NT2/D1 (cell line): ENCODE data around the gene MTRF1.

Experiments
- DNase-seq: peaks from one replicate; pipeline ENCODE4 v3.0.0-alpha.2; 2011; ENCODE audit warnings: low read depth, low spot score
- H3K27me3 ChIP-seq: 2 replicates; pipeline ENCODE4 v1.6.0; 2011; ENCODE audit warnings: mild to moderate bottlenecking; ENCODE audit not compliant: insufficient read length, insufficient read depth
- H3K36me3 ChIP-seq: 2 replicates; pipeline ENCODE4 v1.6.1; 2011; ENCODE audit warnings: mild to moderate bottlenecking, low read length, mixed read lengths; ENCODE audit not compliant: insufficient read depth, insufficient read length
- H3K4me1 ChIP-seq: 2 replicates; pipeline ENCODE4 v1.5.1; 2011; ENCODE audit not compliant: insufficient read depth, insufficient read length
- H3K4me3 ChIP-seq: 2 replicates; pipeline ENCODE4 v1.5.1; 2011; ENCODE audit warnings: low read depth; ENCODE audit not compliant: insufficient read length
- H3K9ac ChIP-seq: 2 replicates; pipeline ENCODE4 v1.6.0; 2011; ENCODE audit warnings: low read depth; ENCODE audit not compliant: insufficient read length
- H3K9me3 ChIP-seq: 2 replicates; pipeline ENCODE4 v1.5.1; 2011; ENCODE audit warnings: mild to moderate bottlenecking, low read length; ENCODE audit not compliant: insufficient read depth
- SUZ12 ChIP-seq: IDR thresholded peaks from 2 replicates; pipeline ENCODE4 v1.6.1; 2011; ENCODE audit not compliant: insufficient read length, insufficient read depth; ENCODE audit errors: extremely low read depth
- YY1 ChIP-seq: IDR thresholded peaks from 2 replicates; pipeline ENCODE4 v1.6.1; 2011; ENCODE audit not compliant: insufficient read length, insufficient read depth
- ZNF274 ChIP-seq: IDR thresholded peaks from 2 replicates; pipeline ENCODE4 v1.6.1; 2011; ENCODE audit warnings: mild to moderate bottlenecking, low read depth, low read length

MTRF1 gene

DNA sequence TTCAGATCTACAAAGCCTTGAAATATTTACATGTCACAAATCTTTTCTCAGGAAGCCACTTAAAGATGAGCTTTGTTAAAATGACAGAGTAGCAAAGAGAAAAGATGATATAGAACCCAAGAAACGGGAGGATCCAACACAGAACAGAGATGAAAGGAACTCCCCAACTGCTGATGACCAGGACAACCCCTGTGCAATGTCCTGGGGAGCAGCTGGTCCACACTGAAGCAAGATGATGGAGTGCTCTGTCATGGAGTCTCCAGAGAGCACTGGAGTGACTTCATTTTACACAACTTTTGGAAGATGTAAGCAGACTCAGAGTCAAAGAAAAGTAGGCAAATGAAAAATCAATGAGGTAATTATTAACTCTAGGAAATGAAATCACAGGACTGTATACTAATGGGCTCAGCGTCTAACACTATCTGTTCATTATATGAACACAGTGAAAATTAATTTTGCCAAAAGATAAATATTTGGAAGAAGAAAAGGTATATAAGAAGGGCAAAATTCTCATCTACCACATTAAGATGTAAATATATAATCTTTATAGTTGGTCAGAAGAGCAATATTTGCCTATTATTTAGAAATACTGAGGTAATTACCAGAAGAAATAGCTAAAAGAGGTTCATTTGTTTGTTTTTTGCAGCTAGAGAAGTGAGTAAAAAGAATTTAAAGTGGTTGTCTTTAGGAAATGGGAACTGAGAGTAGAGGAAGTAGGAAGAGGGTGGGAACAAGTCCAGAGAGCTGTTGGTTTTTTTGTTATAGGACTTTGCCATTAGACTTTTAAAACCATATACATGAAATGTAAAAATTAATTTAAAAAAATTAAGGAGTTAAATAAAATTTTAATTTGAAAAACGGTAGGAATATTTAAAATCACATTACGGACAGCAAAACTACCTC, 30.5 kb downstream of the MTRF1 start:
- no peak overlapping the region for H3K9ac ChIP-seq
- no peaks in the 10 kb centered on the region for H3K4me1 ChIP-seq
- no peak for TF ChIP-seq SUZ12
- no peak for TF ChIP-seq ZNF274
- TF ChIP-seq YY1, result no peak
- no peaks in the 10 kb centered on the region for H3K27me3 ChIP-seq
- peaks cover 16% of the 10 kb centered on the region for H3K36me3 ChIP-seq
- H3K4me3 ChIP-seq, result no peak overlapping the region
- no peak for DNase-seq
- H3K9me3 ChIP-seq, result no peaks in the 10 kb centered on the region

DNA sequence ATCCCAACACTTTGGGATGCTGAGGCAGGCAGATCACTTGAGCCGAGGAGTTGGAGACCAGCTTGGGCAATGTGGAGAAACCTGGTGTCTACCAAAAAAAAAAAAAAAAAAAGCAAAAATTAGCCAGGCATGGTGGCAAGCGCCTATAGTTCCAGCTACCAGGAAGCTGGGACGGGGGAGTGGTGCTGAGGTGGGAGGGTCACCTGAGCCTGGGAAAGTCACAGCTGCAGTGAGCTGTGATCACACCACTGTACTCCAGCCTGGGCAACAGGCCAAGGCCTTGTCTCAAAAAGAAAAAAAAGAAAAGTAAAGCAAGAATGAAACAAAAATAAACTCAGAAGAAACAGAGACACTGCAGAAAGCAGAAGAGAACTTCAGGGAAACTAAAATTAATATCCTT, 31.6 kb downstream of the MTRF1 start:
- peaks cover 16% of the 10 kb centered on the region for H3K36me3 ChIP-seq
- H3K9me3 ChIP-seq, result no peaks in the 10 kb centered on the region
- no peak for TF ChIP-seq YY1
- TF ChIP-seq SUZ12, result no peak
- TF ChIP-seq ZNF274, result no peak
- no peaks in the 10 kb centered on the region for H3K4me1 ChIP-seq
- no peak overlapping the region for H3K4me3 ChIP-seq
- H3K9ac ChIP-seq, result no peak overlapping the region
- H3K27me3 ChIP-seq, result no peaks in the 10 kb centered on the region
- no peak for DNase-seq

DNA sequence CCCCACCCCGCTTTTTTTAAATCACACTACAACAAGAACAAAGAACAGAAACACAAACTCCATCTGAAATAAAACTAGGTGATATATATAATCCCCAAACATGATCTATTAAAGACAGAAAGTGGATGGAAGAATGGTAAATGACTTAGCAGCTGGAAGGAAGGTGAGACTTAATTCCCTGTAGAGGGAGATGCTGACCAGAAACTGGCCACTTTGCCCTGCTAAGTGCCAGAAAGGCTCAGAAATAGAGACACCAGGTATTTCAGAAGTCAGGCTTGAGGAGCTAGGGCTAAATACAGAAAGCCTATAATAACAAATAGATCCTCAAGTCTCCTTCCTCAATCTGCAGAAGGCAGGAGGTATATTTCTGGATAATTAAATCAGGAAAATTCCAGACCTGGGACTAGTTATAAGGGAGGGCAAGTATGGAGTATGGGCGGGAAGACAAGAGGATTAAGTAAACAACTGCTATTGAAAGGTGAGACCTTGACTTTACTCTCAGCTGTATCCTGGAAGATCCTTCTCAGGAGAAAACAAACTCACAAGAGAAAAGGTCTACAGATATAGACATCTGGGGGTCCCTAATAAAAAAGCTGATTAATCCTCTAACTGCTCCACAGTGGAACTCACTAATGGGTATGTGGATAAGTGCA, 32.2 kb downstream of the MTRF1 start:
- Histone ChIP-seq H3K27me3 (no peaks in the 10 kb centered on the region), H3K4me3 (no peak overlapping the region), H3K4me1 (no peaks in the 10 kb centered on the region), H3K9ac (no peak overlapping the region), H3K36me3 (peaks cover 18% of the 10 kb centered on the region), H3K9me3 (no peaks in the 10 kb centered on the region)
- DNase-seq, result no peak
- TF ChIP-seq SUZ12 (no peak), ZNF274 (no peak), YY1 (no peak)

DNA sequence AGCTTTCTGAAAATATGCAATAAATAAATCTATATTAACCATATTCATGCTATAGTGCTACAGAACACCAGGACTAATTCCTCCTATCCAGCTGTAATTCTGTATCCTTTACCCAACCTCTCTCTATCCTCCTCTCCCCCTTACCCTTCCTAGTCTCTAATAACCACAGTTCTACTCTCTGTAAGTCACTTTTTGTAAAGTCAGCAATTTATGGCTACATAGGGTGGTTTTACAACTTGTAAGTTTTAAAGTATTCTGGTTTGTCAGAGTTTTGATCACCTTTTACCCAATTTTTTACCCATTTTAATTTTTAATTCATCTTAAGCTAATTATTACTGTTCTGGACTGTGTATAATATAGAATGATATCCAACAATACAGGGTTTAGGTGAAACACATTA, 34.0 kb downstream of the MTRF1 start:
- H3K9ac ChIP-seq, result no peak overlapping the region
- peaks cover 20% of the 10 kb centered on the region for H3K36me3 ChIP-seq
- DNase-seq, result no peak
- no peaks in the 10 kb centered on the region for H3K27me3 ChIP-seq
- no peaks in the 10 kb centered on the region for H3K9me3 ChIP-seq
- no peaks in the 10 kb centered on the region for H3K4me1 ChIP-seq
- H3K4me3 ChIP-seq, result no peak overlapping the region
- TF ChIP-seq ZNF274, result no peak
- no peak for TF ChIP-seq SUZ12
- TF ChIP-seq YY1, result no peak

DNA sequence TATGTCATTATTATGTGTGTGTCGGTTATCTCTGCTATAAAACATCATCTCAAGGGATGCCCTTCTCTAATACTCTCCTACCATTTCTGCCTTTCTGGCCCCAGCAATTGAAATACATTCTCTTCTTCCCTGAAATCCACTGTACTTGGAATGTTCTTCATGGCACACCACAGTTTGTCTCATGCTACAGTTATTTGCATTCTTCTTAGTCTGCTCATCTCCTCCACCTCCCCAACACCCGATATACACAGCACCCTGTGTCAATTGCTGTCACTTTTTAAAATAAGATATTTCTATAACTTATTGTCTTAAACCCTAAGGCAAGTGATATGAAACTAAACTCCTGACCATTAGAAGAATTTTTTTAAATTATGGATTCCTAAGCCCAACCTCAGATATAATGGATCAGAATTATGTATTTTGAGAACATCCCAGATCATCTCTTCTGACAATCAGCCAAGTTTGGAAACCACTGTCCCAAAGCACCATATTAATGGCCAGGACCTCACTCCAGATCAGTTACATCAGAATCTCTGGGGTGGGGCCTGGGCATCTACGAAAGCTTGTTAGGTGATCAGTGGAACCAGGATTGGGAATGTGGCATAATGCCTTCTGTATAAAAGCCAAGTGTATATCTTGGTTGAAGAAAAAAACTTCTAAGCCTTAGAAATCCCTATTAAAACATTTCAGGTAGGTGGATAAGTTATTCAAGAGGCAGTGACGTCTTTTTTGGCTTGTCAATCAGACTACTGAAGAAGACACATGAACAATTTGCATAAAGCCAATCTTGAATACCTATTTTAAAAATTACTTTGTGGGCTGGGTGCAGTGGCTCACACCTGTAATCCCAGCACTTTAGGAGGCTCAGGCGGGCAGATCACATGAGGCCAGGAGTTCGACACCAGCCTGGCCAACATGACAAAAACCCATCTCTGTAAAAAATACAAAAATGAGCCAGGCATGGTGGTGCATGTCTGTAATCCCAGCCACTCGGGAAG, 39.0 kb downstream of the MTRF1 start:
- TF ChIP-seq YY1 (no peak), ZNF274 (no peak), SUZ12 (no peak)
- H3K36me3 ChIP-seq, result peaks cover 13% of the 10 kb centered on the region
- H3K4me1 ChIP-seq, result no peaks in the 10 kb centered on the region
- no peak overlapping the region for H3K4me3 ChIP-seq
- H3K9me3 ChIP-seq, result no peaks in the 10 kb centered on the region
- DNase-seq, result no peak
- H3K27me3 ChIP-seq, result no peaks in the 10 kb centered on the region
- no peak overlapping the region for H3K9ac ChIP-seq

DNA sequence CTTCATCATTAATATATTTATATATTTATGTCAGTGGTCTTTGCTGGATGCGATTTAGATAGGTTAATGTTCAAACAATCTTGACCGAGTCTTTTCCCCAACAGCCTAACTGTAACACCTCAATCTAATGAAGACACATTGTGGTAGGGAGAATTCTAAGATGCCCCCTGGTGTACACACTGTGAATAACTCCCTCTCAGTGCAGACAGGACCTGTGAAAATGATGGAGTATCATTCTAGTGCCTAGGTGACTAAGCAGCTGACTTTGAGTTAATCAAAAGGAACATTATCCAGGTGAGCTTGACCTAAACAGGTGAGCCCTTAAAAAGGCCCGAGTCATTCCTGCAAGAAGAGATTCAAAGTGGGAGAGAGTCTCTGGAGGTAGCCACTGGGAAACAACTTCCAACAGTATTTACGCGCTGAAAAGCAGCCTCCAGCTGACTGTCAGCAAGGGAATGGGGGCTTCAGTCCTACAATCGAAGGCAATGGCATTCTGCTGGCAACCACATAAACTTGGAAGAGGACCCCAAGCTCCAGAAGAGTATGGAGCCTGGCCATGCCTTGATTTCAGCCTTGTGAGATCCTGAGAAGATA, 41.0 kb downstream of the MTRF1 start:
- DNase-seq, result peak; percentile 22
- TF ChIP-seq YY1 (no peak), SUZ12 (no peak), ZNF274 (no peak)
- Histone ChIP-seq H3K9me3 (no peaks in the 10 kb centered on the region), H3K27me3 (no peaks in the 10 kb centered on the region), H3K4me3 (no peak overlapping the region), H3K36me3 (peaks cover 9% of the 10 kb centered on the region), H3K4me1 (no peaks in the 10 kb centered on the region), H3K9ac (no peak overlapping the region)
